Hematopoietic multipotent progenitor cell treated with erythropoietin and hydrocortisone succinate and interleukin-3 and kit ligand, for 8 days (in vitro differentiated cells): Measurements from ENCODE around the gene RIN3.
"Not testable (repeated sequence)": the region's sequence is repeated elsewhere in the genome, so short reads cannot be mapped to it uniquely, and the experiment has no call there.

ENCODE experiments used
- DNase-seq: peaks from one replicate; pipeline ENCODE4 v3.0.0-alpha.2; 2015

Gene RIN3

DNA sequence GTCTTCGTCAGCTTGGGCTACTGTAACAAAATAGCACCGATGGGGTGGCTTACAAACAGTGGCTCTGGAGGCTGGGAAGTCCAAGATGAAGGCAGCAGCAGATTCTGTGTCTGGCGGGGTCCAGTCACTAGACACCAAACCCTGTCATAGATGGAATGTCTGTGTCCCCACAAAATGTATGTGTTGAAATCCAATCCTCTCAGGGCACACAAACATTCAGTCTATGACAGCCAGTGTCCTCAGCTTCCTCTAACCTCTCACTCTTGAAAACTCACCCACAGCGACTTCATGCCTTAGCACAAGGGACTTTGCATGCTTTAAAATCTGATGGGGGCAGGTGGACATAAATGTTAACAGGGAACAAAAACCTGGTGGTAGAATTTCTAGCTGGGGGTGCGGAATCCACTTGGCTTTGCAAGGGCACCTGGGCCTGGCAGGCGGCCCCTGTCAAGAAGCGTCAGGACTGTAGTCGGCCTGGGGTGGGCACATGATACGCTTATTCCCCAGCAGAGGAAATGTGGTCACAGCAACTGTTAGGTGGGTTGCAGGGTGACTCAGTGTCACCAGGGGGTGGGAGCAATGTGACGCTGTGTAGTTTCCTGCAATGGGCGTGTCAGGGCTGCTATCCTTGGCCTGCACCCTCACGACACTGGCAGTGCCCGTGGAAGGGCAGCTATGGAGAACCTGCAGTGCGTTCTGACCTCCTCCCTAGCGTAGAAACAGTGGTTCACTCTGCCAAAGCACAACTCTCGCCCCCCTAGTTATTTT, 17.7 kb downstream of the RIN3 start:
- DNase-seq: peak; percentile 77

DNA sequence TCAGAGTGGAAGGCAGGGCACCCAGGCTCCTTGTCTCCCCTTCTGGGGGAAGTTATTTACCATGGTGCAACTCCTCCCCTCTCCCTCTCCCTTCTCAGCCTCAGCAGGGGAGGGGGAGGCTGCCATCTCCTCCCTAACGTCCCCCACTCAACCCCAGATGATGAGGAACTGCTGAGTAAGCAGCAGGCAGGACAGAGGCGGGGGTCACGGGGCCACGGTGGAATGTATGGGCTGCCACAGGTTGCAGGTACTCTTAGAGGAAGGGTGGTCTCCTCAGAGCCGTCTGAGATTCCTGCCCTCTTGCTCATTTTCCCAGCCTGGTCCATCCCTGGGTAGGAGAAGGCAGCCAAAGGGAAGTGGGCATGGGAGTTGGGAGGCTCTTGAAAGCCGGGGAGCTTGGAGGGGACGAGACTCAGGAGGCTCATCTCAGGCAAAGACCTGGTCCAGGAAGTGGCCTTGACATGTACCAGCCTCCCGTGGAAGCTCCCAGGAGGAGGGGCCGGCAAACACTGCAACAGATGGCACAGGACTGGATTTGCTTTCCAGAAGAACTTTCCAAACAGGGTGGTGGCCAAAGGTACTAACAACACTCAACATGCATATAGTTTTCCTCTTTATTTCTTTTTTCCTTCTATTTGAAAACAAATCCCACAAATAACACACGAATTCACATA, 19.0 kb downstream of the RIN3 start:
- DNase-seq: no peak

DNA sequence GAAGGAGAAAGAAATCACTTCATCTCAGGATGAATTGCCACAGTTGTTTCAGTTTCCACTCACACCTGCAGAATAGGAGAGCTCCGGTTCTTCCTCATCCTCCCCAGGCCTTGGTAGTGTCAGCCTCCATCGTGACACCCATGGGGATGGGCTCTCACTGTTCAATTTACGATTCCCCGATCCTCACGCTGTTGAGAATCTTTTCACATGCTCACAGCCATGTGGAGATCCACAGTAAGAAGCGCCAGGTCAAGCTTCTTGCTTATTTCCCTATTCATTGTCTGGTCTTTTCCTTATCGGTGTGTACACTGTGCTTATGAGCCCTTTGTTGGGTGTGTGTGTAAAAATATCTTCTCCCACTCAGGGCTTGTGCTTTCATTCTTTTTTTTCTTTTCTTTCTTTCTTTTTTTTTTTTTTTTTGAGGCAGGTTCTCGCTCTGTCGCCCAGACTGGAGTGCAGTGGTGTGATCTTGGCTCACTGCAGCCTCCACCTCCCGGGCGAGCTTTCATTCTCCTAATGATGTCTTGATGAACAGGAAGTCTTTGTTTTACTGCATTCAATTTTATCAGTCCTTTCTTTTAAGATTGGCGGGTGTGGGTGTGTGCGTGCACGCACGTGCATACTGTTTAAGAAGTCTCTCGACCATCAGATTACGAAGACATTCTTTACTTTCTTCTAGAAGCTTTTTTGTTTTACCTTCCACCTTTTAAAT, 21.5 kb downstream of the RIN3 start:
- DNase-seq: peak; percentile 65

DNA sequence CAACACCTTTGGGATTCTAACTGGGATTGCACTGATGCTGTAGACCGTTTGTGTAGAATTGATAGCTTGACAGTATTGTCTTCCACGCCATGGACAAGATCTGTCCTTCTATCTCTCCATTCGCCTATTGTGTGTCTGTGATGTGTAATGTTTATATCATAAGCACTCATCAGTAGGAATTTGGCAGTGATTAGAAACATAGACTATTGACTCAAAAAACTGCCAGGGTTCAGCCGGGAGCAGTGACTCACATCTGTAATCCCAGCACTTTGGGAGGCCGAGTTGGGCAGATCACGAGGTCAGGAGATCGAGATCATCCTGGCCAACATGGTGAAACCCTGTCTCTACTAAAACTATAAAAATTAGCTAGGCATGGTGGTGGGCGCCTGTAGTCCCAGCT, 22.6 kb downstream of the RIN3 start:
- DNase-seq: not testable (repeated sequence)

- DNase-seq: no peak
Measured at GRCh38 chr14:92538412-92538985, 24.9 kb downstream of the RIN3 start.

DNA sequence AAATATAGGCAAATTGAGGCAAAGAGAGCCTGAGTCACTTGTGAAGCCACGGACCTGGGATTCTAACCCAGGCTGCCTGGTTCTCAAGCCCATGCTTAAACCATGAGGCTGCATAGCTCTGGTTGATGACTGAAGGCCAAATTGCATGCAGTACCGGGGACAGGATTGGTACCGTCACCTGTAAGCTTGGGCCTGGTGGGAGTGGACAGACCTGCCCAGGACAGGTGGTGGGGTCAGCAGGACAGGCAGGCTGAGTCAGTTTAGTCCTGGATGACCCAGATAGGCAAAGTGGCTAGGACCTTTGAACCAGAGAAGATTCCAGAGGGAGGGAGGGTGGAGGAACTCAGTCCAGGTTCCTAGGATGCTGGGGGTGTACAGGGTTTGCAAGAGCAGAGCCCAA, 25.8 kb downstream of the RIN3 start:
- no peak for DNase-seq

DNA sequence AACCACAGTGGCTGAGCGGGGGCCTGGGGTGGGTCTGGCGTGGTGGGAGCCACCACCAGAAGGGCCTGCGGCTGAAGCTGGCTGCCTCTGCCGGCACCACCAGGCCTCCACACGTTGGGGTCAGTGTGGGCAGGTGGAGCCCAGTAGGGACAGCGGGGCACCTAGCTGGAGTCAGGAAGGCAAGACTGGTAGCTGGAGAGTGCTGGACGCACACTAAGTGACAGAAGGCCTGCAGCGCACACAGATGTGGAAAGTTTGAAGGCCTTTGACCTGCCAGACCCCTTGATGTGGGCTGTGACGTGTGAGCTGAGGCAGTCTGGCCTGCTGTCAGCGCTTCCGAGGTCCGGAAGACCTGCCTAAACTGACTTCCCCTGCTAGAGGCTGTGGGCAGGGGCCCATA, 26.3 kb downstream of the RIN3 start:
- no peak for DNase-seq

GRCh38 chr14:92540472-92541048, 27.0 kb downstream of the RIN3 start:
- DNase-seq: peak; percentile 70

GRCh38 chr14:92542766-92543554, 29.4 kb downstream of the RIN3 start:
- DNase-seq: no peak

DNA sequence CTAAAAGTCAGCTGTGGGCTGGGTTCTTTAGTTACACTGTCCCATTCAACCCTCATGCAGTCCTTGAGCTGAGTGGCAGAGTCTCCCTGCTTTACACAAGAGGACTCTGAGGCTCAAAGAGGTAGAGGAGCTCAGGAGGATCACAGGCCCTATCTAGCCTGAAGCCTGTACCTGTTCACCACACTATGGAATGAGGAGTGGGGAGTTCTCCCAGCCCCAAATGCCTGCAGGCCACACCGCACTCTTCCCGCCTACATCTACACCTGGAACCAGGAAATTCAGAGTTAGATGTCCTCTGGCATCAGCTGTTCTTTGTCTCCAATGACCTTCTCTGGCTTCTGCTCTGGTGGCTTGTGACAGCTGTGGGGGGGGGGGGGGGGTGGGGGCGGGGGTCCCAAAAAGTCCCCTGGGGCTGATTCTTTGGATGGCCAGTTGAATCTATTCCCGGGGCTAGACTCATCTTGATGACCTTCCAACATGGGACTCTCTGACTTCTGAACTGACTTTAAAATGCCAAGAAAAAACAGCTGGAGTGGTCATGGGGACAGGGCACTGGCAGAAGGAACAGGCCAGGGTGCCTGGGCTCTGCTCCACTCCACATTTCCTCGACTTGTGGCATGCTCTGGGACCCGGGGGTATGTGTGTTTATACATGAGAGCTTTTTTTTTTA, 30.6 kb downstream of the RIN3 start:
- no peak for DNase-seq

- DNase-seq: peak; percentile 58
Measured at GRCh38 chr14:92546347-92547053, 32.9 kb downstream of the RIN3 start.

GRCh38 chr14:92549105-92549858, 35.7 kb downstream of the RIN3 start:
- DNase-seq: peak; percentile 44

DNA sequence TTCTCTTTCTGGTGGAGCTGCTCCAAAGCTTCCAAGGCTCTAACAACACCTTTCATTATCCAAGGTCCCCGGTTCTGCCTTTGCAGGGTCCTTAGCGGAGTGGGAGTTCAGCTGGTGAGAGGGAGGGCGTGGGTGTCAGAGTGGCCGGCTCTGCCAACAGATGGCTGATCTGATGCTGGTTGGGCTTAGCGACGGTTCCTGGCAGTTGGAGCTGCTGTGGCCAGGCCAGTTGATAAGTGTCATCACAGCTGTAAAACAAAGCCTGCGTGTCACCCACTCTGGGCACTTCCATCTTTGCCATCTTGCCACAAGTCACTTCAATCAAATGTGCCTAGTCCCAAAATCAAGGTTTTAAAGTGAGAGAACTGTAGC, 36.3 kb downstream of the RIN3 start:
- DNase-seq: peak; percentile 97

GRCh38 chr14:92551044-92551841, 37.7 kb downstream of the RIN3 start:
- peak; percentile 88 for DNase-seq

DNA sequence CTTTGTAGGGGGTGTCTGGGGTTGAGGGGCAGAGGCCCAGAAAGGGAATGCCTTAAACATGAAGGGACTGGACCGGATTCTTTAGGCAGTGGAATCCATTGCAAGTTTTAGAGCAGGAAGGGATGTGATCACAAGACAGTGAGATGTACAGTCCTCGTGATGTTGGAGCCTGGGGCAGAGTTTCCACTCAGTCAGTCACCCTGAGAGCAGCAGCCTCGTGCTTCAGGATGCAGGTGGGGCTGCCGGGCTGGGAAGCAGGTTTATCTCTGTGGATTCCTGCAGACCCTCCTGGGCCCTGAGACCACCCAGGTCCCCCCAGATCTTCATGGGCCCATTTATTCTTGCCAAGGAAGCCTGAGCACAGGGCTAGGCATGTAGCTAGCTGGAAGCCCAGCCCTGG, 38.5 kb downstream of the RIN3 start:
- no peak for DNase-seq

DNA sequence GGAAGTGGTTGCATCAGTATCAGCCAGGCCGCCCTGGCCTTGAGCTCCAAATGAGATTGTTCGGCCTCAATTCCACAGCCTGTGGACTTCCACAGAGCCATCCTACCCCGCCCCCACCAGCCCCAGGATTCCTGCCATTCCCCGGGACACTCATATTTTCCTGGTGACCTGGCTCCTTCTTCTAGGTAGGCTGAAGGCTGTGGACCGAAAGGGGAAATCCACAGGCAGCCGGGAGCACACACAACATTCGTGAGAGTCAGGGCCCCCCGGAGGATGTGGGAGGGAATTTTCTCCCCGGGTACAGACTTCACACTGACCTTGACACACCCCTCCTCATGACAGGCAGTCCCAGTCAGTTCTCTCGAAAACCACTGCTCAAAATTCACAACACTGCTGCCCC, 39.9 kb downstream of the RIN3 start:
- peak; percentile 58 for DNase-seq

DNA sequence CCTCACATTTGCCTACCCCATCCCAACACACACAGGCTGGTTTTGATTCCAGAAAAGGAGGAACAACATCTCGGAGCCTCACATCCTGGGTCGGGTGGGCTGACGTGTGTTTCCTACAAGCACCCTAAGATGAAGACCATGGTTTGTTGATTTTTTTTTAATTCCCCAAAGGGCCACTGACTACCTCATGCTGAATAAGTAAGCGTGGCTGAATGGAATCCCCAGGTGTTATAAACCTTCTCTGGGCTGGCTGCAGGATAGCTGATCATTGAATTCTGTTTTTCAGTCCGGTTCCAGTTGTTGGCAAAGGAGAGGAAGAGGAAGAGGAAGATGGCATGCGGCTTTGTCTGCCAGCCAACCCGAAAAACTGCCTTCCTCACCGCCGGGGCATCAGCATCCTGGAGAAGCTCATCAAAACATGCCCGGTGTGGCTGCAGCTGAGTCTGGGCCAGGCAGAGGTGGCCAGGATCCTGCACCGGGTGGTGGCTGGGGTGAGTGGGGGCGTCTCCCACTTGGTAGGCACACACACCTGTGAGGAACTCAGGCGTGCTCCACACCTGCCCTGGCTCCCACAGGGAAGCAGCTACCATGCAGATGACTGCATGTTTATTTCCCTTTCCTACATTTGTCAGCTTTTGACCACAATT, 42.0 kb downstream of the RIN3 start:
- DNase-seq: no peak

DNA sequence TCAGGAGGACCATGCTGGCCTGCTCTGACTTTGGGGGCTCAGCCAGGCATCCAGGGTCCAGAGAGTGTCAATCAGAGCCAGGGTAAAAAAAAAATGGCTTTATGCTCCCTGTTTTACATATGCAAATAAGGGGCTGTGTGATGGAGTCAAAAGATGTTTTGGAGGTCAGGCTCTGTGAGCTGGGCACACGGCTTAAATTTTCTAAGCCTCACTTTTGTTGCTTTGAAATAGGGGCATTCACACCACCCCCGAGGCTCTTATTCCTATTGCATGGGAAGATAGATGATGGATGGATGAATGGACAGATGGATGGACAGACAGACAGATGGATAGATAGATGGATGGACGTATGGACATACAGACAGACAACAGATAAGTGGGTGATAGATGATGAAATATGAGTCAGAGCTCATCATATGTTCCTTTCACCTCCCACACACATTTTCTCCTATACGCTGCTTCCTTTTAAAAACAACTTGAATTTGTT, 42.7 kb downstream of the RIN3 start:
- DNase-seq: no peak
